Type B pancreatic cell (in vitro differentiated cells): ENCODE results near the gene CLEC2D. TPM values are rescaled to one million over a fixed set of nuclear protein-coding genes. Genes with fewer than 3 reads are reported as not detected.

Source experiments
- DNase-seq: peaks from one replicate; pipeline ENCODE4 v3.0.0; 2021; ENCODE audit warnings: mixed read lengths; ENCODE audit not compliant: unreplicated experiment; ENCODE audit errors: extremely low spot score
- H3K27ac Mint-ChIP-seq: 2 replicates; pipeline ENCODE4 v1.8.0; 2021; ENCODE audit warnings: mild to moderate bottlenecking, mixed read lengths
- H3K27me3 Mint-ChIP-seq: 2 replicates; pipeline ENCODE4 v1.8.0; 2021; ENCODE audit warnings: mixed read lengths
- H3K36me3 Mint-ChIP-seq: 2 replicates; pipeline ENCODE4 v1.8.0; 2021; ENCODE audit warnings: mixed read lengths
- H3K4me1 Mint-ChIP-seq: one replicate; pipeline ENCODE4 v1.8.0; 2021; ENCODE audit warnings: mixed read lengths; ENCODE audit not compliant: unreplicated experiment
- H3K4me3 Mint-ChIP-seq: 2 replicates; pipeline ENCODE4 v1.8.0; 2021; ENCODE audit warnings: mild to moderate bottlenecking, mixed read lengths
- H3K9me3 Mint-ChIP-seq: 2 replicates; pipeline ENCODE4 v1.8.0; 2021; ENCODE audit warnings: mixed read lengths
- total RNA-seq: library from RNA; stranded (reverse); gene quantifications from 2 replicates; pipeline ENCODE4 v1.2.1, GENCODE V29; 2021; ENCODE audit warnings: low replicate concordance
- TF ChIP-seq, protein P1 (sequence below): fragments of 200-600 bp; sonication (generic); conservative IDR thresholded peaks from 2 replicates; pipeline ENCODE4 v1.5.0; 2021; ENCODE audit warnings: antibody characterized with exemption, mild to moderate bottlenecking

Gene CLEC2D
- total RNA-seq, 1 donor from 2014 or later = 10.3 TPM

DNA sequence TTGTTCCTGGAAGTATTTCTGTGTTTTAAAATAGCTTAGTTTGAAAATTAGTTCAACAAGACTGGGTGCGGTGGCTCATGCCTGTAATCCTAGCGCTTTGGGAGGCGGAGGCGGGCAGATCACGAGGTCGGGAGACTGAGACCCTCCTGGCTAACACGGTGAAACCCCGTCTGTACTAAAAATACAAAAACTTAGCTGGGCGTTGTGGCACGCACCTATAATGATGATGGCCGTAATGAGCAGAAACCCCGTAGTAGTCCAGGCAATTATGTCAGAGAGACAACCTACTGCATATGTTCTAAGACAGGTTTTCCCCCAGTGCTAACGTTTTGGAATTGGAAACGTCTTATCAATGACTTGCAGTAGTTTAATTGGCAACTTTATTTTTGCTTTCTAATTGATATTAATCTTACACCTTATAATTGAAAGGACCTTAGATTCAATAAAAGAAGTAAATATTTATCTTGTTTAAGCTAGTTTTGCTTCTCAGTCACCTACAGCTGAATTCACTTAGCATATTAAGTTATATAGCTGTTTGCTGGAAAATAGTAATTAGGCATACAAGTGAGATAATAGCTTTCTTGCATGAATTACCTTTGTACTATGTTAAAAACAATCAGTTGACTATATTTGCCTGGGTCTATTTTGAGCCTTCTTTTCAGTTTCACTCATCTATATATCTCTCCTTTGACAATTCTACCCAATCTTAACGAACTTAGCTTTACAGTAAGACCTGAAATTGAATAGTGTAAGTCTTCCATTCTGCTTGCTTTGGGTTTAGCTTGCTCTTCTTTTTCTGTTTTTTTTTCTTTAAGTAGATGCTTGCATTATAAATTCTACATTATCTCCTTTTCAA, 47.8 kb downstream of the CLEC2D start:
- no peaks in the 10 kb centered on the region for H3K36me3 Mint-ChIP-seq
- no peak overlapping the region for H3K27ac Mint-ChIP-seq
- no peak overlapping the region for H3K4me3 Mint-ChIP-seq
- DNase-seq = no peak
- H3K9me3 Mint-ChIP-seq = no peaks in the 10 kb centered on the region
- no peaks in the 10 kb centered on the region for H3K4me1 Mint-ChIP-seq
- TF ChIP-seq, protein P1, sequence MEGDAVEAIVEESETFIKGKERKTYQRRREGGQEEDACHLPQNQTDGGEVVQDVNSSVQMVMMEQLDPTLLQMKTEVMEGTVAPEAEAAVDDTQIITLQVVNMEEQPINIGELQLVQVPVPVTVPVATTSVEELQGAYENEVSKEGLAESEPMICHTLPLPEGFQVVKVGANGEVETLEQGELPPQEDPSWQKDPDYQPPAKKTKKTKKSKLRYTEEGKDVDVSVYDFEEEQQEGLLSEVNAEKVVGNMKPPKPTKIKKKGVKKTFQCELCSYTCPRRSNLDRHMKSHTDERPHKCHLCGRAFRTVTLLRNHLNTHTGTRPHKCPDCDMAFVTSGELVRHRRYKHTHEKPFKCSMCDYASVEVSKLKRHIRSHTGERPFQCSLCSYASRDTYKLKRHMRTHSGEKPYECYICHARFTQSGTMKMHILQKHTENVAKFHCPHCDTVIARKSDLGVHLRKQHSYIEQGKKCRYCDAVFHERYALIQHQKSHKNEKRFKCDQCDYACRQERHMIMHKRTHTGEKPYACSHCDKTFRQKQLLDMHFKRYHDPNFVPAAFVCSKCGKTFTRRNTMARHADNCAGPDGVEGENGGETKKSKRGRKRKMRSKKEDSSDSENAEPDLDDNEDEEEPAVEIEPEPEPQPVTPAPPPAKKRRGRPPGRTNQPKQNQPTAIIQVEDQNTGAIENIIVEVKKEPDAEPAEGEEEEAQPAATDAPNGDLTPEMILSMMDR = no peak
- H3K27me3 Mint-ChIP-seq = peaks cover 3% of the 10 kb centered on the region

DNA sequence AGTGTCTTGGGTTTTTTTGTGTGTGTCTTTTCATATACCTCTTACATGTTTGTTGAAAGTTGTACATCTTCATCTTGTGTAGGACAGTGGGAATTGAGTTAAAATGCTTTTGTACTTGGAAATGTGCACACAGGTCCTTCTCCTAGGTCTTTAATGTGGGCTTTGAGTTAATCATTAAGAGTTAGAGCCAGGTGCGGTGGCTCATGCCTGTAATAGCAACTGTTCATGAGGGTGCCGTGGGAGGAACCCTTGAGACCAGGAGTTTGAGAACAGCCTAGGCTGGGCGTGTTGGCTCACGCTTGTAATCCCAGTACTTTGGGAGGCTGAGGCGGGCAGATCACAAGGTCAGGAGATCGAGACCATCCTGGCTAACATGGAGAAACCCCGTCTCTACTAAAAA, 49.5 kb downstream of the CLEC2D start:
- H3K27ac Mint-ChIP-seq = no peak overlapping the region
- H3K36me3 Mint-ChIP-seq = no peaks in the 10 kb centered on the region
- peaks cover 3% of the 10 kb centered on the region for H3K27me3 Mint-ChIP-seq
- H3K4me1 Mint-ChIP-seq = no peaks in the 10 kb centered on the region
- TF ChIP-seq, protein P1 = no peak
- H3K4me3 Mint-ChIP-seq = no peak overlapping the region
- no peaks in the 10 kb centered on the region for H3K9me3 Mint-ChIP-seq
- DNase-seq = no peak

DNA sequence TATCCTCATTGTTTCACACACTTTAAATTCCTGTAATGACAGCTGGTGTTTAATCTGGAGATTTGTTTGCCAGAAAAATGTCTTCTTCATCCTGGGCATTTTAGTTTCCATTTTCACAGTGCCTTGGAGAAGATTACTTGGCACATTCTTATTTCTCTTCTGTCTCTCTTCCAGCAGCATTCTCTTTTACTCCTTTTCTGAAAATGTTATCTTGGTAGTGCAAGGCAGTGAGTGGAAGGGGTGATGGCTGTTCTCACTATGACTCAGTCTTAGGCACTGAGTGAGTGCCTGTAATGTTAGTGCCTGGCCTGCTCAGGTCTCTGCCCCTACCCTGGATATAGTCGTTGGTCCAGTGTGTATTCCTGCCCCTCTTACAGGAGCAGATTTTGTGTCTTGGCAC, 50.3 kb downstream of the CLEC2D start:
- no peaks in the 10 kb centered on the region for H3K4me1 Mint-ChIP-seq
- H3K9me3 Mint-ChIP-seq = no peaks in the 10 kb centered on the region
- no peak overlapping the region for H3K27ac Mint-ChIP-seq
- no peak for DNase-seq
- peaks cover 3% of the 10 kb centered on the region for H3K27me3 Mint-ChIP-seq
- no peak overlapping the region for H3K4me3 Mint-ChIP-seq
- no peaks in the 10 kb centered on the region for H3K36me3 Mint-ChIP-seq
- TF ChIP-seq, protein P1 = no peak

DNA sequence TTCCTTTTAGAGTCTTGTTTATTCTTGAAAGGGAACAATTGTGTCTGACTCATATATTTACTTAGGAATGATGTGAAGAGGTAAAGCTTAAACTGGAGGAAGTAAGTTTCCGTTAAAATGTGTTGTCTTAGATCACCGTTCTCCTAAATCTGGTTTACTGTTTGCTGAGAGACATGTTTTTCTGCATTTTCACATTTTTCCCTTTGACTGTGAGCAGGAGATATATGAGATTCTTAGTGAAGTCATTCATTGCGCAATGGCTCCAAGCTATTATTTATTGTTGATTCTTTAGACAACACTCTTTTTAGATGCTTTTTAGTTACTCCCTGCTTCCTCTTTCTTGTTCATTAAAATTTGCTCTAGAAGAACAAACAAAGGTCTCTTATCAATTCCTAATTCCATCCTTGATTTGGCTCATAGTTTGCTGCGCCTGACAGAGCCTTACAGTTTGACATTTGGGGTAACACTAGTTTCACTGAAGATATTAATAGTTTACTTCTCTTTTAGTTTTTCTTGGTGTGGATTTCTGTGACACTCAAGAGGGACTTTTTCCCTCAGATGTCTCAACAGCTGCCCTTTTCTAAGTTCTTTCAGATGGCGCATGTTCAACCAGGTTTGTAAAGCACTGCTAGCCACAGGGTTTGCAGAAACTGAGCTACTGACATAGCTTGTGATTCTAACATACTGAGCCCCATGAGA, 52.0 kb downstream of the CLEC2D start:
- DNase-seq = no peak
- Mint-ChIP-seq H3K9me3 (no peaks in the 10 kb centered on the region), H3K4me3 (no peak overlapping the region), H3K27me3 (peaks cover 3% of the 10 kb centered on the region), H3K4me1 (no peaks in the 10 kb centered on the region), H3K27ac (peak overlapping the region; percentile 25), H3K36me3 (no peaks in the 10 kb centered on the region)
- TF ChIP-seq, protein P1 = no peak

DNA sequence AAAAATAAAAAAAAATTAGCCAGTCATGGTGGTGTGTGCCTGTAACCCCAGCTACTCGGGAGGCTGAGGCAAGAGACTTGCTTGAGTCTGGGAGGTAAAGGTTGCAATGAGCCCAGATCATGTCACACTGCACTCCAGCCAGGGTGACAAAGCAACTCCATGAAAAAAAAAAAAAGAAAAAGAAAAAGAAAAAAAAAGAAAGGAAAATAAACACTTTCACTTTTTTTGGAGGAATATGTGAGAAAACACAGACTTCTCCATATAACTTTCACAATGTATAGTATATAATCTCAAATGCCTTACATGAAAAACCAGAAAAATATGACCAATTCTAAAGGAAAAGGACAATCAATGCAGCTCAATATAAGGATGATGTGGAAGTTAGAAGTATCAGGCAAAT, 54.5 kb downstream of the CLEC2D start:
- Mint-ChIP-seq H3K36me3 (no peaks in the 10 kb centered on the region), H3K4me1 (no peaks in the 10 kb centered on the region), H3K27me3 (peaks cover 3% of the 10 kb centered on the region)

More for the DNA sequence above, 54.5 kb downstream of the CLEC2D start:
- no peak overlapping the region for H3K4me3 Mint-ChIP-seq
- no peak for DNase-seq
- no peak overlapping the region for H3K27ac Mint-ChIP-seq
- H3K9me3 Mint-ChIP-seq = no peaks in the 10 kb centered on the region
- TF ChIP-seq, protein P1 = no peak
